AG04449 (cell line): Measurements from ENCODE around the gene VTA1.

Experiments
- CTCF ChIA-PET: fragments of 350-600 bp; formaldehyde crosslinking; extraction: SDS; loops from one replicate; lab custom pipeline; 2021; ENCODE audit warnings: antibody characterized with exemption; lab: Yijun Ruan, JAX
- POLR2A ChIA-PET: fragments of 400-600, 350-600 bp; formaldehyde crosslinking; extraction: SDS; loops from one replicate; lab custom pipeline; 2020; ENCODE audit warnings: antibody characterized with exemption, inconsistent platforms; lab: Yijun Ruan, JAX
- DNase-seq: peaks from one replicate; pipeline ENCODE4 v3.0.0-alpha.2; 2010; ENCODE audit warnings: low read depth, low spot score
- H3K4me3 ChIP-seq: 2 replicates; pipeline ENCODE4 v1.5.1; 2011; ENCODE audit warnings: low read depth, mild to moderate bottlenecking, control low read depth, low read length
- TF ChIP-seq, protein P1 (sequence below): IDR thresholded peaks from one replicate; pipeline ENCODE4 v1.5.1; 2011; ENCODE audit warnings: mild to moderate bottlenecking, moderate library complexity, low read length, control low read depth, inconsistent platforms; ENCODE audit not compliant: insufficient read depth; ENCODE audit errors: missing control alignments

Gene VTA1

GRCh38 chr6:142174703-142175102 lies 27.6 kb downstream of the VTA1 start:
- no peak for DNase-seq
- CTCF ChIA-PET, result interaction anchor here (0.6 to 2.2 kb wide), 3 partner anchors 19 to 34 kb away, joined by 3 to 7 read pairs (median 3); no protein-coding TSS in a partner anchor
- no peak overlapping the region for H3K4me3 ChIP-seq
- POLR2A ChIA-PET, result no interaction called here
- TF ChIP-seq, protein P1, sequence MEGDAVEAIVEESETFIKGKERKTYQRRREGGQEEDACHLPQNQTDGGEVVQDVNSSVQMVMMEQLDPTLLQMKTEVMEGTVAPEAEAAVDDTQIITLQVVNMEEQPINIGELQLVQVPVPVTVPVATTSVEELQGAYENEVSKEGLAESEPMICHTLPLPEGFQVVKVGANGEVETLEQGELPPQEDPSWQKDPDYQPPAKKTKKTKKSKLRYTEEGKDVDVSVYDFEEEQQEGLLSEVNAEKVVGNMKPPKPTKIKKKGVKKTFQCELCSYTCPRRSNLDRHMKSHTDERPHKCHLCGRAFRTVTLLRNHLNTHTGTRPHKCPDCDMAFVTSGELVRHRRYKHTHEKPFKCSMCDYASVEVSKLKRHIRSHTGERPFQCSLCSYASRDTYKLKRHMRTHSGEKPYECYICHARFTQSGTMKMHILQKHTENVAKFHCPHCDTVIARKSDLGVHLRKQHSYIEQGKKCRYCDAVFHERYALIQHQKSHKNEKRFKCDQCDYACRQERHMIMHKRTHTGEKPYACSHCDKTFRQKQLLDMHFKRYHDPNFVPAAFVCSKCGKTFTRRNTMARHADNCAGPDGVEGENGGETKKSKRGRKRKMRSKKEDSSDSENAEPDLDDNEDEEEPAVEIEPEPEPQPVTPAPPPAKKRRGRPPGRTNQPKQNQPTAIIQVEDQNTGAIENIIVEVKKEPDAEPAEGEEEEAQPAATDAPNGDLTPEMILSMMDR, result no peak

- H3K4me3 ChIP-seq, result no peak overlapping the region
- ChIA-PET POLR2A (no interaction called here), CTCF (interaction anchor here (1.5 to 2.7 kb wide), 3 partner anchors 21 to 211 kb away, joined by 5 to 12 read pairs (median 6); no protein-coding TSS in a partner anchor)
- no peak for DNase-seq
- TF ChIP-seq, protein P1, result no peak
These were observed 31.1 kb downstream of the VTA1 start for GRCh38 chr6:142178129-142178528.

- CTCF ChIA-PET, result interaction anchor here (0.9 to 1.6 kb wide), 3 partner anchors 16 to 26 kb away, joined by 3 to 8 read pairs (median 4); no protein-coding TSS in a partner anchor
- H3K4me3 ChIP-seq, result no peak overlapping the region
- POLR2A ChIA-PET, result no interaction called here
- TF ChIP-seq, protein P1, result no peak
- no peak for DNase-seq
These were observed 34.9 kb downstream of the VTA1 start for GRCh38 chr6:142182004-142182403.

- TF ChIP-seq, protein P1, result no peak
- ChIA-PET CTCF (interaction anchor here (1.6 kb wide), 1 partner anchor 27 kb away, joined by 8 read pairs; no protein-coding TSS in a partner anchor), POLR2A (no interaction called here)
- H3K4me3 ChIP-seq, result no peak overlapping the region
- no peak for DNase-seq
These were observed 36.3 kb downstream of the VTA1 start for GRCh38 chr6:142183351-142183750.

GRCh38 chr6:142184307-142184706 lies 37.2 kb downstream of the VTA1 start:
- POLR2A ChIA-PET, result no interaction called here
- CTCF ChIA-PET, result no interaction called here
- TF ChIP-seq, protein P1, result no peak

DNA sequence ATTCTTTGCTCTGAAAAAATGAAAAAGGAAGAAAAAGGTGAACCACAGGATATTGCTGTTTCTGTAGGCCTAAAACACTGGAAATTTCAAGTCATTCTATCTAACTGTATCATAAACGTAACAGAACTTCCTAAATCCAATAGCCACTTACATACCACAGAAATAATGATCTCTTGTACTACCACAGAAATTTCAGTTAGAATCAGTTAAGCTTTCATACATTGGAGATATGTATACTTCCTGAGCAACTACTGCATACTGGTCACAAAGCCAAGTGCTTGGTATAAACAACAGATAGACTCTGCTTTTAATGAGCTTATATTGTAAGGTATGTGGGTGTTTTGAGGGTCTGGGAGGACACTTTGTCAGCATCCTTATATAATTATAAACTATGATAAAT lies 38.6 kb downstream of the VTA1 start:
- ChIA-PET POLR2A (interaction anchor here (0.7 kb wide), 1 partner anchor 16 kb away, joined by 4 read pairs; no protein-coding TSS in a partner anchor), CTCF (interaction anchor here (2.1 to 3.6 kb wide), 3 partner anchors 12 to 29 kb away, joined by 12 to 16 read pairs (median 14); no protein-coding TSS in a partner anchor)
- H3K4me3 ChIP-seq, result no peak overlapping the region
- TF ChIP-seq, protein P1, result no peak
- DNase-seq, result no peak

More at GRCh38 chr6:142184307-142184706, 37.2 kb downstream of the VTA1 start:
- H3K4me3 ChIP-seq, result no peak overlapping the region
- DNase-seq, result no peak
